ENCODE results near the gene LTO1. TPM values are rescaled to one million over a fixed set of nuclear protein-coding genes. Genes with fewer than 3 reads are reported as not detected.

LTO1 gene
- total RNA-seq, 1 experiment from 2014 or later, result 37.5 TPM

- Histone ChIP-seq H4K20me1 (ENCODE audit: low read length) (peaks cover 91% of the 10 kb centered on the region), H3K4me2 (ENCODE audit: low read length) (no peak overlapping the region), H3K4me3 (ENCODE audit: low read length) (no peak overlapping the region), H3K9me2 (replicated peaks; ENCODE audit: low read length) (no peaks in the 10 kb centered on the region), H3K4me1 (ENCODE audit: insufficient read depth, low read length) (peaks cover 84% of the 10 kb centered on the region), H3K27me3 (ENCODE audit: low read length) (no peaks in the 10 kb centered on the region), H3F3A (ENCODE audit: low read length, unreplicated experiment) (peaks cover 60% of the 10 kb centered on the region), H2AFZ (ENCODE audit: low read length) (no peak overlapping the region), H3K79me2 (ENCODE audit: low read length) (peaks cover 70% of the 10 kb centered on the region), H3K9ac (ENCODE audit: low read length) (no peak overlapping the region), H3K36me3 (ENCODE audit: low read depth, low read length) (peaks cover 88% of the 10 kb centered on the region), H3K9me3 (ENCODE audit: low read length) (no peaks in the 10 kb centered on the region), H3K27ac (ENCODE audit: low read length) (no peak overlapping the region)
- POLR2A ChIA-PET (ENCODE audit: unreplicated experiment), result interaction anchor here (0.6 kb wide), 2 partner anchors 393 to 731 kb away, joined by 3 to 6 read pairs; no protein-coding TSS in a partner anchor
- ATAC-seq, result no peak
- intact Hi-C loops (cut with micrococcal nuclease), result no loop called here
- BruUV-seq (replicated peaks), result no TSS peak
- TF ChIP-seq CTCF (conservative IDR thresholded peaks at IDR 0.05; ENCODE audit: low read depth, low read length), result no peak
- no peak for DNase-seq
- CTCF ChIA-PET, result interaction anchor here (0.5 kb wide), 1 partner anchor 15 kb away, joined by 3 read pairs; no protein-coding TSS in a partner anchor
Measured at GRCh38 chr11:69648679-69649575, 26.2 kb downstream of the LTO1 start.

GRCh38 chr11:69647761-69648497 lies 27.2 kb downstream of the LTO1 start:
- Histone ChIP-seq H3F3A (ENCODE audit: low read length, unreplicated experiment) (peaks cover 54% of the 10 kb centered on the region), H3K9me3 (ENCODE audit: low read length) (no peaks in the 10 kb centered on the region), H3K4me2 (ENCODE audit: low read length) (no peak overlapping the region), H4K20me1 (ENCODE audit: low read length) (peaks cover 95% of the 10 kb centered on the region), H3K4me1 (ENCODE audit: insufficient read depth, low read length) (peaks cover 79% of the 10 kb centered on the region), H3K36me3 (ENCODE audit: low read depth, low read length) (peaks cover 92% of the 10 kb centered on the region), H3K79me2 (ENCODE audit: low read length) (peaks cover 80% of the 10 kb centered on the region), H3K4me3 (ENCODE audit: low read length) (no peak overlapping the region), H3K27me3 (ENCODE audit: low read length) (no peaks in the 10 kb centered on the region), H3K9ac (ENCODE audit: low read length) (no peak overlapping the region), H3K9me2 (replicated peaks; ENCODE audit: low read length) (no peaks in the 10 kb centered on the region), H3K27ac (ENCODE audit: low read length) (no peak overlapping the region), H2AFZ (ENCODE audit: low read length) (no peak overlapping the region)
- intact Hi-C loops (cut with micrococcal nuclease), result no loop called here
- ChIA-PET CTCF (no interaction called here), POLR2A (ENCODE audit: unreplicated experiment) (no interaction called here)
- BruUV-seq (replicated peaks), result no TSS peak
- no peak for DNase-seq
- ATAC-seq, result no peak
- TF ChIP-seq EZH2 (IDR thresholded peaks at IDR 0.05; ENCODE audit: low read length, unreplicated experiment) (no peak), CTCF (conservative IDR thresholded peaks at IDR 0.05; ENCODE audit: low read depth, low read length) (no peak), EZH2phosphoT487 (IDR thresholded peaks at IDR 0.05; ENCODE audit: borderline replicate concordance, low read length) (no peak)

All from PC-3 (cell line).